GM18870 (cell line): ENCODE data around the gene IRAK3.

ENCODE experiments used
- ATAC-seq: cut with Tn5 transposase; IDR thresholded peaks from one replicate; pipeline ENCODE4 v1.9.1; 2021; ENCODE audit warnings: moderate library complexity; ENCODE audit not compliant: unreplicated experiment

Gene IRAK3

DNA sequence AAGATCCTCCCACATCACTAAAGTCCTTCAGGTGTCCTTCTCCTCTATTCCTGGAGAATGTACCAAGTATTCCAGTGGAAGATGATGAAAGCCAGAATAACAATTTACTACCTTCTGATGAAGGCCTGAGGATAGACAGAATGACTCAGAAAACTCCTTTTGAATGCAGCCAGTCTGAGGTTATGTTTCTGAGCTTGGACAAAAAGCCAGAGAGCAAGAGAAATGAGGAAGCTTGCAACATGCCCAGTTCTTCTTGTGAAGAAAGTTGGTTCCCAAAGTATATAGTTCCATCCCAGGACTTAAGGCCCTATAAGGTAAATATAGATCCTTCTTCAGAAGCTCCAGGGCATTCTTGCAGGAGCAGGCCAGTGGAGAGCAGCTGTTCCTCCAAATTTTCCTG is 58.7 kb downstream of the IRAK3 start:
- no peak for ATAC-seq

DNA sequence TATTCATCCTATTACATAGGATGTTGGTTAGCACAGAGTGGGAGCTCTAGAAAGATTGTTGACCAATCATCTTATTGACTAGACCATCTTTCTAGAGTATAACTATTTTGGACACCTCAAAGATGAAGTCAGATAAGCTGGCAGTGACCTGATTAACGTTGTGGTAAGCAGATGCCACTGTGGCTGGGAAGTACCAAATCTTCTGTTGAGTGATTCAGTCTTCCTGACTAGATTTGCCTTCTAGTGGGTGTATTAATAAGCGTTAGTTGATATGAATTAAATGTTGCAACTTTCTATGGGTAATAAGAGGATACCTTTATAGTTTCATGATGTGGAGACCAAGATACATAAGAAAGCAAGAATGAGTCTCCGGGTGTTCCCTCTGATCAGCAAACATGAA is 62.0 kb downstream of the IRAK3 start:
- no peak for ATAC-seq

DNA sequence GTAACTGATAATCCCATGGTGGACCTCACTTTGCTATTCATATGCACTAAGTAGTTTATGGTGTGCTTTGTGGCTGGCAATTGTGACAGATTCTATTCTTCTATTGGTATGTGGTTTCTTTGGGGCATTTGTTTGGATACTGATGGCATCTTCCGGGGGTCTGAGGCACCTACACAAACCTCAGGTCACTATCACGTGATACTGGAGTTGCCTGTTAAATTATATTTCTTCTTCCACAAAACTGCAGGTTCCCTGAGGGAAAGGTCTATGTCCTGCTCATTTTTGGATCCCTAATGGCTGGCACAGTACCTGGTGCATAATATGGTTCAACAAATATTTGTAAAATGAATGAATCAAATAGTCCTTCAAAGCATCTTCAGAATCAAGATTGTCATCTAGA is 63.8 kb downstream of the IRAK3 start:
- ATAC-seq = no peak

DNA sequence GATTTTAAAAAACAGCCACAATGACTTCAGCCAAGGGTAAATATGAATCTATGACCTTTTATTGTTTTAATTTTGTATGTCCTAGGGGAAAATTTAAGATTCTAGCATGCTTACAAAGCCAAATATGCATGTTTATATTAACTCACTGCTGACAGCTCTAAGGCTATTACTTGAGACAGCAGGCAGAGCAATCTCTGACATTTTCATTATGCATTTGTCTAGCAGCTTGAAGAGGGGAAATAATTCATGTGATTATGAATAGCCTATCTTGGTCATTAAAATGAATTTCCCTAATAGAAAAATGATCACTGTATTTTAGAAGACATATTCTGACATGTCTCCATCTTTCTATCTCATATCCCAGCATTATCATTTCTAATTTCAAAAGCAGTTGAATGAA is 66.7 kb downstream of the IRAK3 start:
- no peak for ATAC-seq

DNA sequence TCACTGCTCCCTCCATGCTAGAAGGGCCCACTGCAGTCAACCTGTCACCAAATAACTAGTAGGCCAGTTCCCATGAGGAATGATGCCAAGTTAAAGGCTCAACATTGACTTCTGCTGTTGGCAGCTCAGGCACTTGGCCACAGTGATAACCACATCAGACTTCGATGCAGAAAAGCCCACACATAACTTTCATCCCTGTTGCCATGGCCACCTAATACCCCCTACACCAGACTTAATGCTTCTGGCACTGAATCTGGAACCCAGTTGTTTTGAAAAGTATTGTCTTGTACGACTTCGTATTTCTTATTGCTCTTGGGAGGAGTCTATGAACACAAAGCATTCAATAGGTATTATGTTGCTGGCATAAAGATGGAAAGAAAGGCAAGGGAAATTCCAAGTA is 69.0 kb downstream of the IRAK3 start:
- no peak for ATAC-seq

DNA sequence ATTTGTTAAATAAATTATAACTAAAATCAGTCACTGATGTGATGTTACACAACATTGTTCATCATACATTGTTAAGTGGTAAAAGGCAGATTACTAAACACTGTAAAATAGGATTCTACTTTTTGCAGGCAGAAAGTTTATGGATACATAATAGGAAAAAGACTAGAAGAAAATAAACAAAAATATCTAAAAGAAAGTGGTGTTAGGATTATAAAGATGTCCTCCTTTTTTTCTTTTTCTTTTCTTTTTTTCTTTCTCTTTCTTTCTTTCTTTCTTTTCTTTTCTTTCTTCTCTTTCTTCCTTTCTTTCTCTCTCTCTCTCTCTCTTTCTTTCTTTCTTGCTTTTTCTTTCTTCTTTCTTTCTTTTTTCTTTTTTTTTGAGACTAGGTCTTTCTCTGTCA is 73.7 kb downstream of the IRAK3 start:
- ATAC-seq = no peak

DNA sequence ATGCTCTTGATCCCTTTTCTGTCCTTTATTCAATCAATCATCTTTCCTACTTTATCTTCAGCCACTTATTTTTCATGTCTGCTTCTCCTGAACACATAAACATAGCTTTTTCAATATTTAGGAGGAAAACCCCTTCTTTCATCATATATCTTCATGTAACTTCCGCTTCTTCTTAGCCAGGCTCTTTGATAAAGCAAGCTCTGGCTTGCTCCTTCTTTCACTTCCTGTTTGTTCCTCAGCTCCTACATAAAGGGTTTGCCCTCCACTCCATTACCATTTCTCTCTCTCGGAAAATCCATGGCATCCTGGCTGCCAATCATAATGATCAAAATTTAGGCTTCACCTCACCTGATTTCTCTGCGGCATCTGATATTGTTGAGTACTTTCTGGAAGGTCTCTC is 79.5 kb downstream of the IRAK3 start:
- ATAC-seq = no peak

DNA sequence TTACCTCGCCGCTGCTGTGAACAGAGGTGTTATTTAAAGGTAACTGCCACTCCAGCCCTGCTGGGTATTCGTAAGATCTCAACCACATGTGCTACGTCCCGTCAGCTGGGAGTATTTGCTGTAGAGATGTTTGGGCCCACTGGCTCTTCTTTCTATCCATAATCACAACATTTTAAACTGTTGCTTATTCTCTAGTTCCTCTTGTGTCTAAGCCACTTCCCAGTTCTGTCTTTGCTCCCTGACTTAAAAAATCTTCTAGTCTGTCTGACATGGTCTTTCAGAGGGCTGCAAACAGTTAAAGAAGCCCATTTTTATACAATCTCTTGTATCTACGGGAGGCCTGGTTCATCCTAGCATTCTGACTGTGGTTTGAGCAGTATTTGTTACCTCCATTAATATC is 80.1 kb downstream of the IRAK3 start:
- ATAC-seq = no peak

DNA sequence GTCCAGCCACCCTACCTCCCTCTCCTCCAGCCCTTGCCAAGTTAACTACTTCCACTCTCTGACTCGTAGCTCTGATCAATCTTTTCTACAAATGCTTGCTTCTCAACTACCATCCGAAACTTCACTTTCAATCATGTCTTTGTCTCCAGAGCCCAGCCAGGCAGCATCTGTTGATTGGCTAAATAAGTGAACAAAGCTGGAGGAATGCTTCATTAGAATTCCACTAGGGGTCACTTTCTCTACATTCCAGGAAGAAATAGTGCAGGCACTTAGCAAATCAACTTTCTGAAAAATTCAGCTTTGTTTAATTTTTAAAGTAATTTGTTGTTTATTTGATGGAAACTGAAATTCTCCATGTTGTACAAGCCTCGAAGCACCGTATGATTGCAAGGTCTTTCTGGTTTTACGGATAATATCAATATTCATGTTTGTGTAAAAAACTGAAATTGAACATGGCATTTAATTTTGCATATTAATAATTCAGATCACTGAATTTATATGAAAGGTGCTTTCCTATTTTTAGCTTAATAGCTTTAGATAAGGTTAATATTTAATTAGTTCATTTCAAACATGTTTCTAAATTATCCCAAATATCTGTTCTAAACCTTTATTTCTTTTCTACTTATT is 80.9 kb downstream of the IRAK3 start:
- peak; percentile 75 for ATAC-seq

DNA sequence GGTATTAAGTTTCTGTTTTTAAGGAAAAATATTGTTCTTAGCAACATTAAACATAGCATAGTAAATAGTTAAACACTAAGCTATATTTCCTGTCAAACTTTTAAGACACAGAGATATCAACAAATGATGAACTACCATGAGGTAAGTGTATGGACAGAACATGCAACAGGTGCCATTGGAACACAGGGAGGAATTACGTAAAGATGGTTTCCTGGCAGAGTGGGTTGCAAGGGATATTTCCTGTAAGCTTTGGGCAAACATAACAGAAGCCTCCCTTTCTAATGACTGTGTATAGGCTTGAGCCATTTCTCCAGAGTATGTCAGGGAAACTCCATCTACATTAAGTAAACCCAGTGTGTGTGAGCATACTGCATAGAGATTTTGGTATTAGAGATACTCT is 81.6 kb downstream of the IRAK3 start:
- no peak for ATAC-seq

DNA sequence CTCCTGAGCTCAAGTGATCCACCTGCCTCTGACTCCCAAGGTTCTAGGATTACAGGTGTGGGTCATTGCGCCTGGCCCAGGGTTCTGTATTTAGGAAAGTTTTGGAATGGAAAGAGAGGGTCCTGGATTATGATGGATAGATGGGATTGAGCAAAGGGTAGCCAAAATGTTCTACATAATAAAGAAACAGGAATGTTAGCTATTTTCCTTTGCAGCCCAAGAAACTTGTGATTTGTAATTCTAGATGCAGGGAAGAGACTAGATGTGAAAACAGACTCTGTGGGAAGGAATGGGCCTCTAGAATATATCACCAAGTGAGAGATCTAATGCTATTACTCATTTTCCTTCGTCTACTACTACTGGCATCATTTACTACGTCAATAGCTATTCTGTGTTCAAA is 83.6 kb downstream of the IRAK3 start:
- ATAC-seq = no peak

DNA sequence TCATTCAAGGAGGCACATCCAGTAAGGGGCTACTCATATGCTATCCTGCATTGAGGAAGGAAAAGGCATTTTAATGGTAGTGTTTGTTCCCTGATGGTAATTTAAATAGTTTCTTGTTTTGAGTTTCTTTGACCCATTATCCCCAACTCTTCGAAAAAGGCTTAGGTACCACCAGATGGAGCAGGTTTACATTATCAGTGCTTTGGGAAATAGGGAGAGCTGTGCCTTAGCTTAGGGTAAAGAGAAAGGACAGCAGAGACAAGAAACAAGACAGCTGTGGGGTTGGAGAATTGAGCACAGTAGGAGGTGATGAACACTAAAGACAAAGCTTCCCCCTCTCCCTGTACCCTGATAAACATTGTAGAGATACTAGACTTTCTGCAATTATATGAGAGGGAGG is 84.1 kb downstream of the IRAK3 start:
- ATAC-seq = no peak

DNA sequence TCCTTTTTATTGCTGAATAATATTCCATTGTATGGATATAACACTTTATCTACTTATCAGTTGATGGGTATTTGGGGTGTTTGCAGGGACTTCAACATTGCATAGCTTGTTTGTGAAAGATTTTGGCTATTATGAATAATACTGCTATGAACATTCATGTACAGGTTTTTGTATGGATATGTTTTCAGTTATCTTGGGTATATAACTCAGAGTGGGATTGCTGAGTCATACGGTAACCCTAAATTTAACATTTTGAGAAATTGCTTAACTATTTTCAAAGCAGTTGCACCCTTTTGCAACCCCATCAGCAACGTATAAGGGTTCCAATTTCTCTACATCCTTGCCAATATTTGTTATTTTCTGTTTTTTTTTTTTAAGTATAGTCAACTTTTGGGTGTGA is 86.0 kb downstream of the IRAK3 start:
- no peak for ATAC-seq

DNA sequence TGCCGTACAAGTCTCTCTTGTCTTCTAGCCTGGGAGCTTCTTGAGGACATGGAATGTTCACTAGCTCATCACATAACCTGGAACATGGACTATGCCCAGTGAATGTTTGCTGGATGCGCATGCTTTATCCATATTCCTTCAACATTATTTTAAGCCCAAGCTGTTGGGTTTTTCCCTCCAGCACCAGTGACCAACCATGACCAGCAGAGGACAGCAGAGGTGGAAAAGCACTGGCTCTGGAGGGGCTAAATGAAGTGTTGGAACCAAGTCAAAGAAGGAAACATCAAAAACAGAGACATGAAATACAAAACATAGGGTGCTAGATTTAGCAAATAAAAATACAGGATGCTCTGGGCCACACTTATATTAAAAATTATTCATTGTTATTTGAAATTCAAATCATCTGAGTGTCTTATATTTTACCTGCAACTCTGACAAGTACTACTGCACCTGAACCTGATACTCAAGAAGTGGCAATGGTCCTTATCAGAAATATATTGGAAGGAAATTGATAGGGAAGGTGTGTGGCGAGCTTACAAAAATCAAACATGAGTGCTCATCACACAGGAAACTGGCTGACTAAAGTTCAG is 90.2 kb downstream of the IRAK3 start:
- no peak for ATAC-seq

DNA sequence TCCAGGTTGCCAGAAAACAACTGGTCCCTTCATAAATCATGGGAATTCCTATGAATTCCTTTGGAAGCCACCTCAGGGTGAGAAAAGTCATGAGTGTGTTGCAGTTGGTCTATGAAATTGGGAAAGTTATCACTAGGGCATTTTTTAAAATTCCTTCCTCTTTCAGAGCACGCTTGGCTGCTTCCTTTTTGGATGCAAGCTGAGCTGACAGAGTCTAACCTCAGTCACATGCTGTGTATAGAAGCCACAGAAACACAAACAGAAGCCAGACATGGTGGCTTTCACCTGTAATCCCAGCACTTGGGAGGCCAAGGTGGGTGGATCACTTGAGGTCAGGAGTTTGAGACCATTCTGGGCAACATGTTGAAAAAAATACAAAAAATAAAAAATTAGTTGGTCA is 91.5 kb downstream of the IRAK3 start:
- ATAC-seq = no peak

DNA sequence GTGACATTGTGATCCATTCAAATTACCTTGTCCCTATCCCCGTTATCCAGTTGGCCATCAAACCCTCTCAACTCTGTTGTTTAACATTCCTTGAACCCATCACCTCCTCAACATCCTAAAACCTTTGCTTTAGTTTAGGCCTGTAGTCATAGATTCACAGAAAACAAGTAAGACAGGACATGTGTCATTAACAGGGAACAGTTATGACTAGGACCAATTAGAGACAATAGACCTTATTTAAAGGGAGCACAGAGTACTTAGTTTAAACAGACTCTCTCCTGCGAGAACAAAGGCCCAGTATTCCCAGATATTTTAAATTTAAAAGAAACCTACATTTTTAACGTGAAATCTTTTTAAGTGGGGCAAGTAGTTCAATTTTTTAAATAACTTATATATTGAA is 93.2 kb downstream of the IRAK3 start:
- no peak for ATAC-seq

DNA sequence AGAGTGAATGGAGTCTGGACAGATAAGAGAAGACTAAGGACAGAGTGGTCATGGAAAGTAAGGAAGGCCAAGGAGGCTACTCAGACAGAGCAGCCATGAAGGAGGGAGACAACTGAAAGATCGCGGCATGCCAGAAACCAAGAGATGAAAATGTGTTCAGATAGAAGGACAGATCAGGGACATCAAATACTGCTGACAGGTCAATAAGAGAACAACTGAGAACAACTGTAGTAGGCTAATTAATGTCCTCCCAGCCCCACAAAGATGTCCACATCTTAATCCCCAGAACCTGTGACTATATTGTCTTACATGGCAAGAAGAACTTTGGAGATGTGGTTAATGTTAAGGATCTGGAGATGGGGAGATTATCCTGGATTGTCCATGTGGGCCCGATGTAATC is 98.3 kb downstream of the IRAK3 start:
- no peak for ATAC-seq

DNA sequence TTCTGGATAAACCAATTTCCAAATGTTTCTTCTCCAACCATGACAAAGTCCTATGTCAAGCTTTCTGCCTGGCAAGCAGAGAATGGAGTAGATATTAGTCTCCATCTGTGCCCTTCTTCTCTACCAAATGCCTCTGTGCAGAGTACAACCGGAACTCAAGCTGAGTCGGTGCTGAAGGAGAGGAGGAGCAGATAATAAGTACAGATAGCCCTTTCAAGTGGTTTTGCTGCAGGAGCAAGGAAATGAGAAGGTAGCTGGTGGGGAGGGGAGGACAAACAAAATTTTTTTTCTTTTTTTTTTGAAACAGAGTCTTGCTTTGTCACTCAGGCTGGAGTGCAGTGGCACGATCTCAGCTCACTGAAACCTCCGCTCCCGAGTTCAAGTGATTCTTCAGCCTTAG is 99.1 kb downstream of the IRAK3 start:
- ATAC-seq = no peak

DNA sequence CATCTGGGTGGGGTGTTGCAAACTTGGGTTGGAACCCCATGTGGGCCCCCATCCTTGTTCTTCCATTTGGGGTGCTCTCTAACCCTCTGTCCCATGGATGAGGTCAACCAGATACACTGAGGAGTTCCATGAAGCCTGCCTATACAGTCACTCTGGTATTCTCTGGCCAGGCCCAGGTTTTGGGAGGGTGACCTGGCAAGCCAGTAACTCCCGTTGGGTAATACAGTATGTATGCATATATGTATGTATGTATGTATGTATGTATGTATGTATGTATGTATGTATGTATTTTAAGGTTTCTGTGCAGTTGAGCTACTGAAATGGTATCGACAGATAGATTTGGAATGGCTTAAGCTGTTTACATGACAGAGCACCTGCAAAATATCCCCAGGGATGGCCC is 100.5 kb downstream of the IRAK3 start:
- ATAC-seq = no peak

DNA sequence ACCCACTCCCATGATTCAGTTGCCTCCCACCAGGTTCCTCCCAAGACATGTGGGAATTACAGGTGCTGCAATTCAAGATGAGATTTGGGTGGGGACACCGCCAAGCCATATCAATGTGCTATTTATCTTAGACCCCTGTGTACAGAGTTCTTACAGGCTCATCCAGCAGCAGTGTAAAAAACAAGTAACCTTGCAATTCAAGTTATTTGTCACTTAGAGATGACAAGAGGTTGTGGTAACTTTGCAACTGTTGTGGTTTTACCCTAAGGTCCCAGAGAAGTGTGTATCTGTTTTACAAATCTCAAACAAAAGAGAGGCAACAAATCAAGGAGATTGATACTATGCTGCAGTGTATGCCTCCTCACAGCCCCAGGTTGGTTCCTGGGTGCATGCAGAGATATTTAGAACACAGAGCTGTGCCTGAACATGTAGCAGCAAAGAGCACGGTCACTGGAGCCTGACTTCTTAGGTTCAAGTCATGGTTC is 101.7 kb downstream of the IRAK3 start:
- ATAC-seq = no peak

DNA sequence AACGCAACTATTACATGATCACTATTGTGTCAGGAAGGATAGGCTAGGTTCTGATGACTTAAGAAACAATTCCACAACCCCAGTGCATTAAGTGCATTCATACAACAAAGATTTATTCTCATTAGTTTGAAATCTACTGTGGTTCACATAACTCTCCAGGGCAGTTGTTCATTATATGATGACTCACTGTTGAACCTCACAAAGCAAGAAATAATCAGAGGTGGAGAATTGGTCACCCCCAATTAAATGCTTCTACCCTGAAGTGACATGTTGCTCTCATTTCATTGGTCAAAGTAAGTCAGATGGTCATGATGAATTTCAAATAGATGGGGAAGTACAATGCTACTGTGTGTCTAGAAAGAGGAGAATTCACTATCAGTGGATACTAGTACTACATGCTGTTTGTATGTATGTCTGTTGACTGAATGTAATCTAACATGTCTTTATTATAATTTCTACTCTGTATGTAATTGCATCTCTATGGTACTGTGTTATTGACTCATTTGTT is 107.2 kb downstream of the IRAK3 start:
- no peak for ATAC-seq

DNA sequence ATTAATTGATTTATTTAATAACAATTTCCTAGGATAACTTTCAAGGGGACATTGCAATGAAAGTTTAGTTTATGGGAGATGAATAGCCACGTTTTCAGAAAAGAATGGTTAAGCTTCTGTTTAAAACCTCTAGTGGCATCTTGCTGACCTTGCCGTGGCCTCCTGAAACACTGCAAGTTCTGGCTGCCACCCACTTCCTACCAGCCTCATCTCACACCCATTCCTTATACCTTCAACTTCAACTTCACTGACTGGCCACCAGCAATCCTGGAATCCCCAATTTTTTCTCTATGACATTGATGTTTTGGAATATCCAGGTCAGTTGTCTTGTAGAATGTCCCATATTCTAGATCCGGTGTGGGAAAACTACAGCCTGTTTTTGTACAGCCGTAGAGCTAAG is 108.1 kb downstream of the IRAK3 start:
- ATAC-seq = no peak

DNA sequence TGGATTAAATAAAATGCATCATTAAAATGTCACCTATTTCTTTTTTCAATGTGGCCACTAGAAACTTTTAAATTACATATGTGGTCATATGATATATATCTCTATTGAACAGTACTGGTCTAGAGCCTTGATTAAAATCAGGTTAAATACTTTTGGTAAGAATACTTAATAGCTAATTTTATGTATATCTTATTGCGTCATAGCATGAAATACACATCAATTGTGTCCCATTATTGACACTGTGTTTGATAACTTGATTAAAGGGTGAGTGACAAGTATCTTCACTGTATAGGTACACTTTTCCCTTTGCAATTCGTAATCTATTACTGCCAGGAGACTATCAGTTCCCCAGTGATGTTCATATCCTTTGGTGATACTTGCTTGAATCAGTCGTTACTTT is 108.9 kb downstream of the IRAK3 start:
- ATAC-seq = no peak
